Right atrium auricular region (tissue), 2 donors: Measurements from ENCODE around the gene PTP4A2. TPM values are rescaled to one million over a fixed set of nuclear protein-coding genes. Genes with fewer than 3 reads are reported as not detected.
A peak's percentile ranks its signal among the peaks of the same experiment; 100 is the strongest.

Experiments used
- DNase-seq: peaks from one replicate; pipeline ENCODE4 v3.0.0-alpha.2; 2019; ENCODE audit warnings: low spot score
- H3K27ac ChIP-seq, 2 donors: fragments of 200-600 bp; sonication (generic); 1 replicate in 1 of 2; 2 replicates in 1 of 2; pipeline ENCODE4 v1.5.1; 2016 to 2019
- H3K27me3 ChIP-seq, 2 donors: fragments of 200-600 bp; sonication (generic); one replicate each; pipeline versions ENCODE4 v1.5.1 to v1.6.0; 2017 to 2019
- H3K36me3 ChIP-seq: fragments of 200-600 bp; sonication (generic); one replicate; pipeline ENCODE4 v1.5.1; 2016
- H3K4me1 ChIP-seq, 2 donors: fragments of 200-600 bp; sonication (generic); one replicate each; pipeline versions ENCODE4 v1.5.1 to v1.6.0; 2017 to 2019
- H3K4me3 ChIP-seq, 2 donors: fragments of 200-600 bp; sonication (generic); 1 replicate in 1 of 2; 2 replicates in 1 of 2; pipeline ENCODE4 v1.5.1; 2017 to 2019; ENCODE audit warnings: mild to moderate bottlenecking in 1 of 2, moderate library complexity in 1 of 2
- H3K9me3 ChIP-seq, 2 donors: fragments of 200-600 bp; sonication (generic); one replicate each; pipeline ENCODE4 v1.5.1; 2019
- total RNA-seq, 2 donors: library from RNA; depleted of rRNA; stranded (reverse); fragments of >200 nt; gene quantifications; one replicate each; pipeline ENCODE4 v1.1.0, GENCODE V29; 2016
- TF ChIP-seq, protein P1 (sequence below), 2 donors: fragments of 200-600 bp; sonication (generic); IDR thresholded peaks; one replicate each; pipeline ENCODE4 v1.5.1; 2019; ENCODE audit warnings: antibody characterized with exemption in 2 of 2

Gene PTP4A2
- total RNA-seq = 100 to 1,000 TPM; 261 to 319 TPM

DNA sequence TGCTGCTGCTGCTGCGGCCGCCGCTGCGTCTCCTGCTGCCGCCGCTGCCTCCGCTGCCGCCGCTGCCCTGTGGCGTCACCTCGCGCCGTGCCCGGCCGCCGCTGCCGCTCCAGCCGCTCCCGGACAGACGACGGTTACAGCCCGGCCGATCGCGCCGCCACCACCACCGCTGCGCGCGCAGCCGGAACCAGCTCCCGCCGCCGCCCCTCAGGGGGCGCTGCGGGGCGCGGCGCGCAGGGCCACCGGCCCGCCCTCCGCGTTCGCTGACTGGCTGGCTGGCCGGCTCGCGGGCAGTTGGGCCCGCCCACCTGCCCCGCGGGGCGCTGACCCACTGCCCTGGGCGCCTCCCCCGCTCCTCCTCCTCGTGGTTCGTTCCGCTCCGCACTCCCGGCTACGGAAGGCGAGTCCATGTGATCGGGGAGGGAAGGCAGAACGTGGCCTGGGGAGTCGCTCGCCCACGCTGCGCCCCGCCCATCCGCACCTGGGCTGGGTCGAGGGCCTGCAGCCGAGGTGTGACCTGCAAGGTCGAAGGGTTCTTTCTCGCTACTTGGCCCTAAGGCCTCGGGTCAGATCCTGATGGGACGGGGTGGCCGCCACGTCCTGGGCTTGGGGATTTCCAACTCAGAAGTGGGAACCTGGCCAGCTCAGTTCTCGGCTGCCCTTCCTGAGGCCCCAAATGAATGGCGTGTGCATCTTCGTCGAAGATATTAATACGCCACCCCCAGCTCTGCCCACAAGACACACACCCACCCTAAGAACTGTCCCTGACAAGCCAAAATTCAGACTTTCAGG lies at the start of gene PTP4A2:
Gene PTP4A2 (minus strand): TSS at position 185 of the 792 bp plus-strand sequence. CDS start 19,303 bp downstream, outside the sequence.
- peak within 1 kb of the TSS; percentile 96 to 97 for H3K27ac ChIP-seq
- peak within 1 kb of the TSS; percentile 74 to 93 for H3K4me3 ChIP-seq
- no peaks in the 10 kb centered on the region for H3K9me3 ChIP-seq
- H3K27me3 ChIP-seq = no peaks in the 10 kb centered on the region
- DNase-seq = peak; percentile 95
- H3K4me1 ChIP-seq = peaks cover 0 to 54% of the 10 kb centered on the region in 2 donors
- TF ChIP-seq, protein P1, sequence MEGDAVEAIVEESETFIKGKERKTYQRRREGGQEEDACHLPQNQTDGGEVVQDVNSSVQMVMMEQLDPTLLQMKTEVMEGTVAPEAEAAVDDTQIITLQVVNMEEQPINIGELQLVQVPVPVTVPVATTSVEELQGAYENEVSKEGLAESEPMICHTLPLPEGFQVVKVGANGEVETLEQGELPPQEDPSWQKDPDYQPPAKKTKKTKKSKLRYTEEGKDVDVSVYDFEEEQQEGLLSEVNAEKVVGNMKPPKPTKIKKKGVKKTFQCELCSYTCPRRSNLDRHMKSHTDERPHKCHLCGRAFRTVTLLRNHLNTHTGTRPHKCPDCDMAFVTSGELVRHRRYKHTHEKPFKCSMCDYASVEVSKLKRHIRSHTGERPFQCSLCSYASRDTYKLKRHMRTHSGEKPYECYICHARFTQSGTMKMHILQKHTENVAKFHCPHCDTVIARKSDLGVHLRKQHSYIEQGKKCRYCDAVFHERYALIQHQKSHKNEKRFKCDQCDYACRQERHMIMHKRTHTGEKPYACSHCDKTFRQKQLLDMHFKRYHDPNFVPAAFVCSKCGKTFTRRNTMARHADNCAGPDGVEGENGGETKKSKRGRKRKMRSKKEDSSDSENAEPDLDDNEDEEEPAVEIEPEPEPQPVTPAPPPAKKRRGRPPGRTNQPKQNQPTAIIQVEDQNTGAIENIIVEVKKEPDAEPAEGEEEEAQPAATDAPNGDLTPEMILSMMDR (IDR thresholded peaks at IDR 0.05) = peak; percentile 38 to 60
- no peaks in the 10 kb centered on the region for H3K36me3 ChIP-seq

DNA sequence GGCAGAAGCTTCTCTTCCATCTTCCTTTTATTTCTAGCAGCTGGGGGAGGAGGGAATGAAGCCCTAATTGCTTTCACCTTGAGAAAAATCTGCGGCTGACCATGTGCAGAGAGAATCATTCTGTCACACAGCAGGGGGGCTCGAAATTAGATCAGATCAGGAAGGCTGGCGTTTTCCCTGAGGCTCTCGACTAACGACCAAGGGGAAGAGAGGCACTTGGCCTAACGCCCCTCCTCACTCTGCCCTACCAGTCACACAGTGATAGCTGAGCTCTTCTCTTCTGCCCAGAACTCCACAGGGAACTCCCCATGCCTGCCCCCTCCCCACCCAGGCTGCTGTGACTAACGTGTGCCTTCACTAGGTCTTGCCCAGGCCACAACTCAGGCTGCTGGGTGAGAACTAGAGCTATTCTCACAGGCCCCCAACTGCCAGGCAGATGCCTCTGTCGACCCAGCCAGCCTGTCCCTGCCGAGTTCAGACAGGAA lies 49.0 kb upstream of the PTP4A2 start:
- H3K36me3 ChIP-seq = no peaks in the 10 kb centered on the region
- DNase-seq = no peak
- H3K27me3 ChIP-seq = no peaks in the 10 kb centered on the region
- no peaks in the 10 kb centered on the region for H3K9me3 ChIP-seq
- H3K4me3 ChIP-seq = no peak overlapping the region
- no peaks in the 10 kb centered on the region for H3K4me1 ChIP-seq
- TF ChIP-seq, protein P1 (IDR thresholded peaks at IDR 0.05) = no peak
- no peak overlapping the region for H3K27ac ChIP-seq

DNA sequence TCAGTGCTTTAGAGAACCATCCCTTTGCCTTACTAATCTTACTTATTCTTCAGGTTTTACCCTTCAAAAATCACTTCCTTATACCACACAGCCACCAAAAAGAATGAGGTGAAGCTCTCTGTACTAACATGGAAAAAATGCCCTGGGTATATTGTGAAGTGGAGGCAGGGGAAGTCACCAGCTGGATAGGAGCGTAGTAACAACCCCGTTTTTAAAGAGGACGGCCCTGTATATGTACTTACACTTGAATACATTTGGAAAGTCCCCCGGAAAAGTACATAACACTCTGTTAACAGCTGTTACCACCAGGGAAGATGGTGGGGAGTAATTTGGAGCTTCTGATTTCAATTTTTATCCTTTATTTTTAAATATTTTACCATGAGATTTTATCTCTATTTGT lies 47.3 kb upstream of the PTP4A2 start:
- no peak for DNase-seq
- Histone ChIP-seq H3K27ac (no peak overlapping the region), H3K4me3 (no peak overlapping the region), H3K9me3 (no peaks in the 10 kb centered on the region), H3K4me1 (no peaks in the 10 kb centered on the region), H3K27me3 (no peaks in the 10 kb centered on the region), H3K36me3 (no peaks in the 10 kb centered on the region)
- TF ChIP-seq, protein P1 (IDR thresholded peaks at IDR 0.05) = no peak

DNA sequence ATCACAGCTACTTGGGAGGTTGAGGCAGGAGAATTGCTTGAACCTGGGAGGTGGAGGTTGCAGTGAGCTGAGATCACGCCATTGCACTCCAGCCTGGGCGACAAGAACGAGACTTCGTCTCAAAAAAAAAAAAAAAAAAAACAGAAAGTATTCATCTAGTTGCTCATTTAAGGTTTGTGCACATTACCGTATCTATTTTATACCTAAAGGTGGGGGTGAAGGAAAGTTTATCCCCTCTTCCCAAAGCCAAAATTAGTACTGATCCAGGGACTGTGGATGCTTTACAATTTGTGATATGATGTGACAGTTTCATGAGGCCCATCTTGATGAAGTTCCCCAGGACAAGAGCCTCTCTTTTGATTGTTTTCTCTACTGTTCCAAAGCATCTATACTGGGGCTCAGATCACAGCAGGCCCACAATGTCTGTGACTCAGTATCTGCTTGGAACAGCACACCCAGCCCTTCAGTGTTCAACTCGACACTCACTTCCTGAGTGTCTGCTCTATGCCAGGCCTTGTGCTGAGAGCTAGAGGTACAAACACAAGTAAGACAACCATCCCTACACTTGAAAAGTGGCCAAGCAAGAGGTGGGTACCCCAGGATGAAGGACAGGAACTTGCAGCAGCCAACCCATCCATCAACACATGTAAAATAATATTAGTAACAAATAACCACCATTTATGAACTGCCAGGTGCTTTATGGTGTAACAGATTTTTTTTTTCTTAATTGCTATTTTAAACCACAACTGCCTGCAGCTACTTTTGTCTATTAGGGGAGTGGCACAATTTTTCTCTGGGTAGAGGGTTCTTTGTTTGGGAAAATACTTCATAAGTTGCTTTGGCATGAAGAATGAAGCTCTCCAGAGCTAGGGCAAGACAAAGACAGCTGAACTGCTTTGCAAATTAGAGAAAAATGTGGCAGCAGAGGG lies 46.5 kb upstream of the PTP4A2 start:
- no peaks in the 10 kb centered on the region for H3K4me1 ChIP-seq
- DNase-seq = no peak
- no peaks in the 10 kb centered on the region for H3K9me3 ChIP-seq
- no peaks in the 10 kb centered on the region for H3K27me3 ChIP-seq
- TF ChIP-seq, protein P1 (IDR thresholded peaks at IDR 0.05) = no peak
- H3K4me3 ChIP-seq = no peak overlapping the region
- H3K36me3 ChIP-seq = no peaks in the 10 kb centered on the region
- H3K27ac ChIP-seq = no peak overlapping the region

DNA sequence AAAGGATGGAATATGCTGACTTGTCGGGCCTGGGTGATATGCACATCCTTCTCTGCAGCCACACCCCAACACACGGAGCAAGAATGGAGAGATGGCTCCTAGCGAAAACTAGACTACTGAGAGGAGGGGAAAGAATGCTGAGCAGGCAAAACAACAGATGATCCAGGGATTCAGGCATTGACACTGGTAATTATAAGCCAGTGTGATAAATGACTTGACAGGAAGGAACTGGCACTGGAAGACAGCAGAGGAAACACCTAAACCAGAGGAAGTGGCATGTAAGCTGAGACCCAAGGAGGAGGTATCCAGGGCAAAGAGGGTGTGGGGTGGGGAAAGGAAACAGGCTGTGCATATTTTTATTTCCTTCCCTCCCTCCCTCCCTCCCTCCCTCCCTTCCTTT lies 43.8 kb upstream of the PTP4A2 start:
- Histone ChIP-seq H3K9me3 (no peaks in the 10 kb centered on the region), H3K4me3 (no peak overlapping the region), H3K4me1 (peaks cover 0 to 4% of the 10 kb centered on the region in 2 donors), H3K27me3 (no peaks in the 10 kb centered on the region), H3K27ac (no peak overlapping the region), H3K36me3 (no peaks in the 10 kb centered on the region)
- no peak for DNase-seq
- TF ChIP-seq, protein P1 (IDR thresholded peaks at IDR 0.05) = no peak
